ENCODE measurements around the gene GBX1.

Gene GBX1

DNA sequence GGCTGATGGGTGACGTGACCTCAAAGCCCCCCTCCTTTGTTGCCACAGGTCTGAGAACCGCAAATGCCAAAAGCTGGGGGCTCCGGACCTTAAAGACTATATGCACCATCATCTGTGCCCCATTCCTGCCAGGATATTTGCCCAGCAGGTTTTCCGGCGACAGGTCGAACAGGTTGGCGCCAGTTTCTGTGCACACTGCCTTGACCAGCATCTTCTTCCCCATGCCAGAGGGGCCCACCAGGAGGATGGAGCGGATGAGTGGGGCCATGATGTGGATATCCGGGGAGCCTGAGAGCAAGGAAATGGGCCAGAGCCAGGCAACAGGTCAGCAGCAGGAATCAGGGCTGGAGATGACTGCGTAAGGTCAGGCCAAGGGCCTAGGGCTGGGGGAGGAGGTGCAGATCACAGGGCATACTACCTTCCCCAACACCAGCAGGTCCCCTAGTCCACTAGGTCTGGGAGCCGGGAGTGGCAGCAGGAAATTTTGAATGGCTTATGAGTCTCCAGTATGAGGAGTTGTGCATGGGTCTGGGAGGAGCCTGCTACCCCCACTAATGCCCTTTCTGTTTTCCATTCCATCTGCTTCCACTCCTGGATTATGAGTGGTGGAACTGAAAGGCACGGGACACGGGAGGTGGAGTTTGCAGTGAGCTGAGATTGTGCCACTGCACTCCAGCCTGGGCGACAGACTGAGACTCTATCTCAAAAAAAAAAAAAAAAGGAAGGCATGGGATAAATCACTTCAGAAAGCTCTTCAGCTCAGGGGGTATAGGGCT, 25.9 kb upstream of the GBX1 start:
- no peak for DNase-seq (ENCODE audit: low read depth)

DNA sequence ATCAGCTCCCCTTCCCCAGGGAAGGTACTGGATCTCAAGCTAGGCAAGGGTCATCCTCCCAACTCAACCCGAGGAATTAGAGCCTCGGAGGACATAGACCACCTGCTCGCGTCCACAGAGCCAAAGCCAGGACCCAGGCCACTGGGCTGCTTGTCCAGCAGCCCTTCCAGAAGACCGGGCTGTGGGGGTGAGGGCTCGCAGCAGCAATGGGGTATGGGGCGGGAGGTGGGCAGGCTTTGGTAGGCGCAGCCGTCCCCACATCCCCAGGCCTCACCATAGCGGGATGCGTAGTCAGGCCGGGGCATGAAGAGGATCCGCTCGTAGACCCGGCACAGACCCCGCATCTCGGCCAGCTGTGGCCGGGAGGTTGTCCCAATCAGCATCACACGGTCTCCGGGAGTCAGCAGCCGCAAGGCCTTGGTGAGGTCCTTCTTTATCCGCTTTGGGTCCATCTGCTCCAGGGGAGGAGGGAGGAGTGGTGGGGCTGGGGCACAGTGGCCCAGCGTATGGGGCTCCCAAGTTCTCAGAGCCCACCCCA, 24.6 kb upstream of the GBX1 start:
- no peak for DNase-seq (ENCODE audit: low read depth)

DNA sequence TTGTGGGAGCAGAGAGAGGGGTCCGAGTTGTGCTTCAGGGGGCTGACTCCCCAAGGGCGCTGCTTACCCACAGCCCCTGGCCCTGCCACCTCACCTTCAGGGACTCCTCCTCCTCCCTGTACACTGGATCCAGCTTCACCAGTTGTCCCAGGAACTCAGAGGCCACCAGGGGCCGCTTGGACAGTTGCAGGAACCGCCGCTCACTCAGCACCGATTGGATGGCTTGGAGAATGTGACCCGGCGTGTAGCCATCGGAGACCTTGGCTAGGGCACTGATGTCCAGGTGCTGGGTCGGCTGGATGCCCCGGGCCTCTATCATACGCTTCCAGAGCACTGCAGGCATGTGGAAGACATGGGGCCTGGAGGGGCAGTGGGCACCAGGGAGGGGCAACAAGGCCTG, 24.1 kb upstream of the GBX1 start:
- DNase-seq (ENCODE audit: low read depth), result no peak

DNA sequence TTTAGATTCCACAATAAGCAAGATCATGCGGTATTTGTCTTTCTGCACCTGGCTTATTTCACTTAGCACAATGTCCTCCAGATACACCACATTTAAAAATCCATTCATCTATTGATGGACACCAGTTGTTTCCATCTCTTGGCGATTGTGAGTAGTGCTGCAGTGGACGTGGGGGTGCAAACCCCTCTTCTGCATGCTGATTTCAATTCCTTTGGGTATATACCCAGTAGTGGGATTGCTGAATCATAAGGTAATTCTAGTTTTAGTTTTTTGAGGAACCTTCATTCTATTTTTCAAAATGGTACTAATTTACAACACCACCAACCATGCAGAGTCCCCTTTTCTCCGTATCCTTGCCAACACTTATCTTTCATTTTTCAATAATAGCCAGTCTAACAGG, 21.5 kb upstream of the GBX1 start:
- DNase-seq (ENCODE audit: low read depth), result no peak

DNA sequence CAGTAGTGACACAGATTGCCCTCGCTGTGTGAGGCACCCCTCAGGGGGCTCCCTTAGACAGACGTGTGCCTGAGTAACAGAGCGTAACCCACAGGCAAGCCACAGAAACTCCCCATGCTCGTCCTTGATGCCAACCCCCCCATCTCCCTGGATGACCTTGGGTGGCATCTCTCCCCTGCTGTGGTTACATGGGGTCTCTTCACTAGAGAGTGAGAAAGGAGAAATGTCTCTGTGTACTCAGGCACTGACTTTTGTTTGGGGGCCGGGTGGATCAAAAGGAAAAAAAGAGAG, 20.7 kb upstream of the GBX1 start:
- no peak for DNase-seq (ENCODE audit: low read depth)

DNA sequence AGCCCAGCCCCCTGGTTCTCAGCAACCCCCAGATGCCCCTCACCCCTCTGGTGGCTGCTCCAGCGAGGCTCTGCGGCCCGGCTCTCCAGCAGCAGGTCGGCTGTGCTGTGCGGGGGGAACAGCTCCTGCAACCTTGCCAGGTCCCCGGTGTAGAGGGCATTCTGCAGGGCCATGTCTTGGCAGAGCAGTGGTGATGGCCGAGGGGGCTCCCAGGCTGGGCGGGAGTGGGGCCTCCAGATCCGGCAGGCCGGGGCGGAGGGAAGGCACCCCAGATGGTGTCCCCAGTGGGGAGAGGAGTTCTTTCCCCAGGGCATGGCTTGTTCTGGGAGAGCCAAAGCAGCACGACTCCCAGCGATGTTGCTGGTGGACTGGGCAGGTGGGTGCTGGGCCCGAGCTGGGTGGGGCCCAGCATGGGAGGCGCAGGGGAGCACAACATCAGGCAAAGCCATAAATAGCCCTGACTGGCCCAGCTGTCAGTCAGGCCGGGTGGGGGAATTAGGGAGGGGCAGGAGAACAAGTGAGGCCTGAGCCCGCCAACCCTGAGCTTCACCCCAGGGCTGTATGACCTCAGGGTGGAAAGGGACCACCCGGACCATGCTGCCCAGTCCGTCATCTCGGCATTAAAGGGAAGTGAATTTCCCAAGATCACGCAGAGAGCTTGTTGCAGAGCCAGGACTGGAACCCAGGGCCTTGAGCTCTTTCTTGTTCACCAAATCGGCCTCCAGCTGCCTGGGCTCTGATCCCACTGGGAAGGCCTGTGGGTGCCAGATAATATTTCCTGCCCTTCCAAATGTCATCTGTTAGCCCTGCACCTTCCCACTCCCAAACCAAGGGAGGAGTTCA, 20.1 kb upstream of the GBX1 start:
- no peak for DNase-seq (ENCODE audit: low read depth)

DNA sequence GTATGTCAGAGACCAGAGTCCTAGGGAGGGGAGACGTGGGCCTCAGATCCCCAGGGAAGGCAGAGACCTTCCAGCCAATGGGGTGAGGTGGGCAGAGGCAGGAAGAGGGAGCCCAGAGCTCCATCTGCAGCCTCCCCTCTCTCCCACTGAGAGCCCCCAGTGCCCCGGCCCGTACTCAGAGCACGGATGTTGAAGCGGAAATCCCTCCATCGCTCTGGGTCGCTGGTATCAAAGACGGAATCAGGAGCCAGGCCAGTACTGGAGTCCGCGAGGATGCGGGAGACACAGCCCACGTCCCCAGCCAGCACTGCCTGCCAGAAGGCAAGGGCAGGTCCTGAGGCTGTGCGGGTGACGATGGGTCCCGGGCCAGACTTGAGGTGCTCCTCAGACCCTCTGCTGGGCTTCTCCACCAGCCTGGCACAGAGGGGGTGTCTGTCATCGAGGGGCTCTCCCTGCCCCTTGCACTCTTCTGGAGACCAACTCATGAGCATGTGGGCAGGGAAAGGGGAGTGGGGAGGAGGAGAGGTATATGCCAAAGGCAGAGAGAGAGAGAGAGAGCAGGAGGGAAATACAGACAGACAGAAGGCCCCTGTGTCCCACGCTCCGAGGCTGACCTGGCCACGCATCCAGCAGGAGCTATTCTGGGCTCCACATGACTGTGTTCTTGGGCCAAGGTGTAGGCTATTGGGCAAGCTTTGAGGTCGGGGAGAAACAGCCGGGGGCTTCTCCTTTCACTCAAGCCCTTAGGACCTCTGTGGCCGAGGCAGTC, 19.3 kb upstream of the GBX1 start, which contains the start of gene ASB10:
ASB10 (minus strand) TSS at position 611 of the 769 bp plus-strand sequence; CDS start at position 491, 120 bp downstream.
- DNase-seq (ENCODE audit: low read depth), result no peak

DNA sequence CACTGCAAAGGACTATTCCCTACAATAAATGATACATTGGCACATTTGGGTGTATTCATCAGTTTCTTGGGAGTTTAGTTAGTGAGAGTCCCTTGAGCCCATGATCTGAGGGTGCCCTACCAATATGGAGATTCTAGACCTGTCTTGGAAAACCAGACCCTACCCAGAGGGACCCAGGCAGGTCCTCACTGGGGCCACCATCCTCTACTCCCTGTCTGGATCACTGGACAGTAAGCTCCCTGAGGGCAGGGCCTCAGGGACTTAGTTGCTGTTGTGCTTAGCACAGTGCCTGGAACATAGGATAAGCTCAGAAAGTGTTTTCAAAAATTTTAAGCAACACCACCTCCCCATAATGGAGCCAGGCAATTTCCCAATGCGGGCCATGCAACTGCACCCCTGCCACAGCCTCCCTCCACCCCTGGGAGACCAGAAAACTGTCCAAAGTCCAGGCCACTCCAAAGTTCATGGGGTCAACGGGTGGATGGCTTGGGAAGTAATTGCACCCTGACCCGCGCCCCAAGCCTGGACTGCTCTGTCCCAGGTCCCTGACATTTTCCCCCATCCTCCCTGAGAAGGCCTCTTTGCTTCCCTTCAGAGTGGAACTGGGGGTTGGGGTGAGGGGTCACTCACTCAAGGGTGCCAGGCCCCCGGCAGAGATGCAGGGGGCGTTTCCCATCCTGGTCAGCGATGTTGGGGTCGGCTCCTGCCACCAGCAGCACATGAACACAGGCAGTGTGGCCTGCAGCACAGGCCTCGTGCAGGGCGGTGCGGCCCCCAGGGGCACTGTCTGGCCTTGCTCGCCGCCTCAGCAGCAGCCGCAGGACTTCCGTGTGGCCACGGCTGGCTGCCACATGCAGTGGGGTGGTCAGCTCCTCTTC, 18.5 kb upstream of the GBX1 start:
- no peak for DNase-seq (ENCODE audit: low read depth)

DNA sequence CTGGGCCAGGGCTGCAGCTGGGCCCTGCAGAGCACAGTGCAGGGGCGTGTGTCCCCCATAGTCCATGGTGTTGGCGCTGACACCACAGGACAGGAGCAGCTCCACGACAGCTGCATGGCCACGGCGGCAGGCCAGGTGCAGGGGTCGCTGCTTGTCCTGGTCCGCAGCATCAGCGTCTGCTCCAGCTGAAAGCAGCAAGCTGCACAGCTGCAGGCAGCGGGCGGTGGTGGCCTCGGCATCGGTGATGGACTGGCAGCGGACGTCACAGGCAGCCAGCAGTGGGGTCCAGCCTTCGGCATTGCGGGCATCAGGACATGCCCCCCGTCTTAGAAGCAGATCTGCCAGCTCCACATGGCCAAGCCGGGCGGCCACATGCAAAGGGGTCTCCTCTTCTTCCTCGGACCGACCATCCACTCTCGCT, 13.5 kb upstream of the GBX1 start:
- DNase-seq (ENCODE audit: low read depth), result no peak

DNA sequence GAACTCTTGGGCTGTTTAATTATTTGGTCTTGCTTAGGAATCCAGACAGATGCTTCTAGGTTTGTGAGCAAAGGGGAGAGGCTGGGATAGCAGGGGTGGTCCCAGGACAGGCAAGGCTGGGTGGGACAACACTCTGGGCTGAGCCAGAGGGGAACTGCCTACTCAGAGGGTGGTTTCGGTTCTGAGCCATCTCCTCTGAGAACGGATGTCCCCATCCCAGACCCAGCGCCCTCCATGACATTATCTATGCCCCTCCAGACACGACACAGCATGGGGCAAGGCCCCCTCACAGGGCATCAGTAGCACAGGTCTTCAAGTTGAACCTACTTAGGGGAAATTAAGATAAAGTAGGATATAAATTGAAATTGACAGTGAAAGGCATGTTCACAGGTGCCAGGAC, 12.5 kb upstream of the GBX1 start:
- DNase-seq (ENCODE audit: low read depth), result no peak

DNA sequence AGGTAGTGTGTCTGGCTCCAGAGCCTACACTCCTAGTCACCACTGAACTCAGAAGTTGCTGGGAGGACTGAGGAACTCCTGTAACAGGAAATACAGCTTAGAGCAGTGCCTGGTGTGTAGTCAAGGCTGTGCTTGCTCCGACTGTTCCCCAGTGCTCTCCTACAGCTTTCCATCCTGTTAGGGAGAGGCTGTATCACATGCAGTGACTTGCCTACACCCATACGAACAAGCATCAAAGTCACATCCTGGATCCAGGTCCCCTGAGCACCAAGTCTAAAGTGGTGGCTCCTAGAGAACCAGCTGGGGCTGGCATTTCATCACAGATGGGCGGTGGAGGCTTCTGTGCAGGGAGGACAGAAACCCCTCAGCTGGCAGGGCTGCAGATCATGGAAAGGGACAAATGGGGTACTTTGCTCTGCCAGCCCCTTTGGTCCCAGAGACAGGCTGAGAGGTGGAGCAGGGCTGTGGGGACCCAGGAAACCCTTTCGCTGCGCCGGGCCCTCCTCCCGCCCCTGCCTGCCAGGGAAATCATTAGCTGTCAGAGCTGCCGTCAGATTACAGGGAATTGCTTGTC, 11.9 kb upstream of the GBX1 start:
- no peak for DNase-seq (ENCODE audit: low read depth)

DNA sequence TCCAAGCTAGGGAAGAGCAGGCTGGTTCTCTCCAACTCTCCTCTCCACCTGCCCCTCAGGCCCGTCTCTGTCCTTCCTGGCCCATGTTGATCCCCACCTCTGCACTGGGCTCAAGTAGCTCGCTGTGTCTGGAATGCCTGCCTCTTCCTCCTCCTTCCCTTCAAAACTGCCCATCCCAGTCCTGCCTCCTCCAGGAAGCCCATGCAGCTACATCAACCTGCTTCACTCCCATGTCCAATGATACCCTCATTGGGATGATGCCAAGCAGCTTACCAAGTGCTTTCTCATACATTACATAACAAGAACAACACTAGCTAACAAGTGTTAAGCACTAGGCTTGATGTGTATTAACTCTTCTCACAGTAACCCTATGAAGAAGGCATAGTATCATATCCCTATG, 11.3 kb upstream of the GBX1 start:
- DNase-seq (ENCODE audit: low read depth), result no peak

DNA sequence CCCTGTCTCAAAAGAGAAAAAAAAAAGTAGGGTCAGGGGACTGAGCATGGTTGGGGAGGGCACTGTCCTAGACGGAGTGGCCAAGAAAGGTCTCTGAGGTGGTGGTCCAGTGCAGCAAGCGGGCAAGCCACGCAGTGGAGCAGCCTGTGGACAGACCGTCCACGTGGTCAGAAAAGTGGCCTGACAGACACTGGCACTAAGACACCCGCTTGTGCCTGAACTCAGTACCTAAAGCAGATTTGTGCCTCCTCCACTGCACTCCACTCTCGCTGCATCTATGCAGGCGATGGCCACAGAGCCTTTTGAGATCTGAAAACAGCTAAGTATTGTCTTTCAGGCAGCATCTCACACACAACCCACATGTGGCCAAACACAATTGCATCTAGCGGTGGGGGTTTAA, 10.7 kb upstream of the GBX1 start:
- DNase-seq (ENCODE audit: low read depth), result no peak

DNA sequence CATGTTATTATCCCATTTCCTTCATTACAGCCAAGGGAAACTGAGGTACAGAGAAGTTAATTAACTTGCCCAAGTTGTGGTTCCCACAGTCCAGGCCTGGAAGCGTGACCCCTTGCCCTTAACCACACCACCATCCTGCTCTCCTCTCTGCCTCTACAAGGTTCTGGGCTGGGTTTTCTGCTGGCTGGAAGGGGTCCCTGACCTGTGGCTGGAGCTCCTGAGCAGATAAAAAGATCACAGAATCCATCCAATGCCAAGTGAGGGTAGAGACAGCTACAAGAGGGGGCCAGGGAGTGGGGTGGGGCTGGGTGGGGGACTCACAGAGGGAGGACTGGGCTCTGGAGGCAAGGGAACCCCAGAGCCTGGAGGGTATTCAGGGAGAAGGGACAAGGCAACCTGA, 9.8 kb upstream of the GBX1 start:
- DNase-seq (ENCODE audit: low read depth), result no peak

DNA sequence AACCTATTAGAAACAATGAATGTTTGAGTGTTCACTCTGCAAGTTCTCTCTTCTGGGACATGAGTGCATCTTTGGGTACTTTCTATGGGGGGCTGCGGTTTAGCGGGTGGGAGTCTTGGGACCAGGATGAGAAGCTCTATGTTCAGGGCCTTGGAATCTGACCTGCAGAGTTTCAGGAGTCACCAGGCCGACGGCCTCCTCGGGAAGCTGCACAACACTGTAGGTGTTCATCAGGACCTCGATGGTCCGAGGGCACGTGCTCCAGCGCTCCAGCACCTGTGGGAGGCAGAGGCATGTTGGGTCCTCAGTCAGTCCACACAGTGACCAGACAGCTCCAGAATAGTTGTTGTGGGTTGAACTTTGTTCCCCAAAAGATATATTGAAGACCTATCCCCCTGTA, 8.9 kb upstream of the GBX1 start:
- DNase-seq (ENCODE audit: low read depth), result no peak

DNA sequence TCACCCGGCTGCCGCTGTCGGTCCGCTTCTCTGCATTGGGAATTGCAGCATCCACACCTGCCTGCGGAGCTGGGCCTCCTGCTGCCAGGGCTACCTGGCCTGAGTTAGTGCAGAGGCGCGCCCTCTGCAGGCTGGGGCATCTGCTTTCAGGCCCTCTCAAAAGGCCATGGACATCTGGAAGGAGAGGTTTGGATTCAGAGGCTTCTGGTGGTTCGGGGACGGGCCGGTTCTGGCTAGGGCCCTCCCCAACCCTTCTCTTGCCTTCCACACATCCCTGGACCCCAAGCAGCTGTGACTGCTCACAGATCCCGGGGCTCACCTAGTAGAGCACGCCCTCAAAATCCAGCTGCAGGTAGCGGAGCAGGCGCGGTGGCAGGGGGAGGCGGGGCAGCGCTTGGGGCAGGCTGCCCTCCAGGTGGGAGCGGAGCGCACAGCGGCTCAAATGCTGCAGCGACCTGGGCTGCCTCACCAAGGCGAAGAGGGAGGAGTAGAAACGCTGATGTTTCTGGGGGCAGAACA, 8.4 kb upstream of the GBX1 start:
- DNase-seq (ENCODE audit: low read depth), result no peak

DNA sequence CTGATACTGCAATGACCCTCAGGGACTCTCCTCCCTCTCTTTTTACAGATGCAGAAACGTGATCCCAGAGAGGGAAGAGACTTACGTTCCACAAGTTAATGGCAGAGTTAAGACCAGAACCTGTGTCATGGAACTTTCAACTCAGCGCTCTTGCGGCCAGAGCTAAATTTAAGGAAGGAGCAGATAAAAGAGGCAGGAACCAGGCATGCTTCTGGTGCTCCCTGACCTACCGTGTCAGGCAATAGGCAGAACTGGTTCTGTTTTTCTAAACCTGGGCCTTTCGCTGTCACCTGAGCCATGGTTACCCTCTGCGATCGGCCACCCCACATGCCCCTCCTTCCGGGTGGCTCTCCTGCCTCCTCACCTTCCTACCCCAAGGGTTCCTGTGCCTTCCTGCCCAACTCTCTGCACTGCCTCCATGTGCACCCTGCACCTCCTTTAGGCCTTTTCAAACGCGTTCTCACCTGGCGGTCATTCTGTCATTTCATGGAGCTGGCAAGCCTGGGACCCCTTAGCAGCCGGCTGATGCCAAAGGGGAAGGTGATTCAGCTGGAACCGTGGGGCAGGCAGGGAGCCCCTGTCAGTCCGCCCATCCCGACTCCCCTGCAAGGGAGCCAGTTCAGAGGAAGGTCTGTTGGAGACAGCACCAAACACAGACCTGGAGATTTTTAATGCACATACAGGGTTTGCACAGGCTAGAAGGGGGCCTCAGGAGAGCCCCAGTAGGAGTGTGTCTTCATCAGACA, 7.7 kb upstream of the GBX1 start:
- no peak for DNase-seq (ENCODE audit: low read depth)

DNA sequence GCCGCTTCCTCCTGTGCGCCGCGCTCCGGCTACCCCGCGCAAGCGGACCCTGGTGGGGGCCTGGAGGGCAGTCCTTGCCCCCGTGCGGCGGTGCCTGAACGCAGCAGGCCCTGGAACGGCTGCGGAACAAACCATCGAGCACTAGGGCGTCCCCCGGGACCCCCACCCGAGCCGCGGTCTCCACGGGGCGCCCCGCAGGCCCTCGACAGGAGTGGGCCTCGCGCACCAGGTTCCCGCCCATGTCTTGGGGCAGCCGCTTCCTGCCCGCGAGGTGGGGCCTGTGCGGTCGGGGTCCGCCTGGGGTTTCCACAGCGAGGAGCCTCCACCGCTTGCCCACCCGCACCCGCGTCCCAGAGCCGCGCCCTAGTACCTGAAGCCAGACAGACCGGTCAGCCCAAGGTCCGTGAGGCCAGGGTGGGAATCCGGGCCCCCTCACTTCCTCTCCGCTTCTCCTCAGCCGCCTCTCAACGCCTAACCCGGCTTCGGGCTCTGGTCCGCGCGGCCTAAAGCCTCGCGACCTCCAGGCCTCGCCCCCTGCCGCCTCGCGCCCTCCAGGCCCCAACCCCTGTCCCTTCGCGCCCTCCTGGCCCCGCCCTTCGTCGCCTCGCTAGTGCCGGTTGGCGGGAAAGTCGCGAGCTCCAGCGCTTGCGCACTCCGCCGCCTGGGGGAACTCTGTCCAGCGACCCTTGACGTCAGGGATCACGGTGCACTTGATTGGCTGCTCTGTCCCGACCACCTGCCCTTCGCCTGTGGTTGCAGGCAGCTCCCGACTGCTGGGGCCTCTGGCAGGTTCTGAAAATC, 7.0 kb upstream of the GBX1 start:
- DNase-seq (ENCODE audit: low read depth), result no peak
